Endothelial cell of umbilical vein (primary cell): ENCODE results near the gene ATP5MG. TPM values are rescaled to one million over a fixed set of nuclear protein-coding genes. Genes with fewer than 3 reads are reported as not detected.
A peak's percentile ranks its signal among the peaks of the same experiment; 100 is the strongest.

Experiments used
- BruUV-seq: library from RNA; stranded (reverse); fragments of 400-500 nt; replicated peaks from 2 replicates; lab custom pipeline; 2021; lab: Mats Ljungman, UMichigan
- CTCF ChIA-PET: fragments of 300-600, 350-600 bp; sonication (Branson Sonifier 250); formaldehyde crosslinking; loops from one replicate; lab custom pipeline; 2021; ENCODE audit warnings: antibody characterized with exemption, inconsistent platforms; lab: Charles Lee
- POLR2A ChIA-PET: fragments of 300-600, 350-600 bp; sonication (Branson Sonifier 250); formaldehyde crosslinking; loops from one replicate; lab custom pipeline; 2021; ENCODE audit warnings: antibody characterized with exemption, inconsistent platforms; lab: Charles Lee
- DNase-seq: peaks from one replicate; pipeline ENCODE4 v3.0.0-alpha.2; 2011; ENCODE audit warnings: low read depth, low spot score
- FAIRE-seq: peaks from 2 replicates; lab custom pipeline; 2011; peaks lifted over from hg19 to GRCh38; lab: Jason Lieb, UNC
- H2AFZ ChIP-seq: 2 replicates; pipeline ENCODE4 v1.6.0; 2012; ENCODE audit warnings: low read depth, low read length, control low read depth, inconsistent platforms
- H3K27ac ChIP-seq: 2 replicates; pipeline ENCODE4 v1.5.1; 2011; ENCODE audit warnings: low read depth, mild to moderate bottlenecking, control low read depth, low read length, moderate library complexity; ENCODE audit not compliant: insufficient read depth
- H3K27me3 ChIP-seq, 2 experiments: 2 replicates each; pipeline versions ENCODE4 v1.6.0 to v1.6.1; 2011; ENCODE audit warnings: low read length in 2 of 2, mixed read lengths in 1 of 2; ENCODE audit not compliant: control insufficient read depth in 2 of 2, insufficient read depth in 2 of 2
- H3K36me3 ChIP-seq, 2 experiments: 2 replicates in 1 of 2; 3 replicates in 1 of 2; pipeline ENCODE4 v1.5.1; 2011; ENCODE audit warnings: low read length in 2 of 2, mild to moderate bottlenecking in 1 of 2, moderate library complexity in 1 of 2; ENCODE audit not compliant: control insufficient read depth in 2 of 2, insufficient read depth in 2 of 2; ENCODE audit errors: extremely low read depth in 1 of 2
- H3K4me1 ChIP-seq: 3 replicates; pipeline ENCODE4 v1.5.1; 2011; ENCODE audit warnings: mild to moderate bottlenecking, low read length; ENCODE audit not compliant: control insufficient read depth, insufficient read depth; ENCODE audit errors: extremely low read depth
- H3K4me2 ChIP-seq: 2 replicates; pipeline ENCODE4 v1.6.1; 2011; ENCODE audit warnings: low read length, control low read depth, mixed read lengths; ENCODE audit not compliant: insufficient read depth
- H3K4me3 ChIP-seq, 3 experiments: fragments of 200-600 bp in 1 of 3; sonication (generic), shearing (Covaris generic) in 1 of 3; replicated peaks in 1 of 3; 2 replicates each; pipeline ENCODE4 v1.5.1; 2011 to 2016; ENCODE audit warnings: control low read depth in 3 of 3, low read length in 3 of 3, mild to moderate bottlenecking in 2 of 3, inconsistent platforms in 1 of 3, low read depth in 1 of 3, moderate library complexity in 1 of 3; ENCODE audit not compliant: insufficient read depth in 1 of 3
- H3K79me2 ChIP-seq: 2 replicates; pipeline ENCODE4 v1.6.0; 2012; ENCODE audit warnings: low read length, inconsistent platforms; ENCODE audit not compliant: control insufficient read depth, insufficient read depth
- H3K9ac ChIP-seq: replicated peaks from 2 replicates; pipeline ENCODE3; 2011; ENCODE audit warnings: low read length, control low read depth; ENCODE audit not compliant: insufficient read depth; ENCODE audit errors: extremely low read depth
- H3K9me1 ChIP-seq: replicated peaks from 3 replicates; pipeline ENCODE4 v1.6.0; 2011; ENCODE audit warnings: mild to moderate bottlenecking, low read length; ENCODE audit not compliant: control insufficient read depth, insufficient read depth; ENCODE audit errors: extremely low read depth
- H3K9me3 ChIP-seq: replicated peaks from 2 replicates; pipeline ENCODE4 v1.5.1; 2012; ENCODE audit warnings: low read length, inconsistent platforms; ENCODE audit not compliant: control insufficient read depth, insufficient read depth
- H4K20me1 ChIP-seq: replicated peaks from 2 replicates; pipeline ENCODE3; 2011; ENCODE audit warnings: mild to moderate bottlenecking, low read length; ENCODE audit not compliant: control insufficient read depth, insufficient read depth; ENCODE audit errors: extremely low read depth
- EZH2 ChIP-seq: IDR thresholded peaks from 2 replicates; pipeline ENCODE4 v1.6.1; 2012; ENCODE audit warnings: borderline replicate concordance, low read depth, mild to moderate bottlenecking, moderate library complexity, low read length, inconsistent platforms; ENCODE audit not compliant: severe bottlenecking
- FOS ChIP-seq: IDR thresholded peaks from 2 replicates; pipeline ENCODE4 v1.6.1; 2011; ENCODE audit warnings: mild to moderate bottlenecking, low read length, moderate library complexity, borderline replicate concordance; ENCODE audit not compliant: insufficient read depth
- GATA2 ChIP-seq: IDR thresholded peaks from 2 replicates; pipeline ENCODE4 v1.7.0; 2011; ENCODE audit warnings: low read depth, mild to moderate bottlenecking, moderate library complexity, mixed read lengths, low read length; ENCODE audit not compliant: insufficient read length, insufficient read depth
- JUN ChIP-seq: IDR thresholded peaks from 2 replicates; pipeline ENCODE4 v1.6.1; 2011; ENCODE audit warnings: borderline replicate concordance, low read depth; ENCODE audit not compliant: insufficient read length, insufficient read depth
- MYC ChIP-seq: IDR thresholded peaks from one replicate; pipeline ENCODE4 v1.6.1; 2011; ENCODE audit warnings: mild to moderate bottlenecking, low read depth, low read length
- POLR2A ChIP-seq: IDR thresholded peaks from 2 replicates; pipeline ENCODE4 v1.6.1; 2012; ENCODE audit warnings: low read depth, mild to moderate bottlenecking, control low read depth, low read length
- POLR2AphosphoS5 ChIP-seq: IDR thresholded peaks from 2 replicates; pipeline ENCODE4 v1.6.1; 2012; ENCODE audit warnings: low read depth, mild to moderate bottlenecking, control low read depth, low read length, moderate library complexity; ENCODE audit not compliant: insufficient read depth
- dilution Hi-C: fragments of 300-500 bp; cut with MboI; formaldehyde crosslinking; loops from one replicate; pipeline ENCODE4 v1.15.0; 2019; ENCODE audit warnings: low sequenced_read_pairs; ENCODE audit not compliant: extremely low pct_ligation_motif_present
- intact Hi-C: fragments of 100-400 bp; cut with micrococcal nuclease; formaldehyde crosslinking; loops from one replicate; pipeline ENCODE4 v1.10.0; 2022
- polyA plus RNA-seq, 4 experiments: library from polyadenylated mRNA; depleted of rRNA in 3 of 4; stranded (reverse) in 3 of 4; unstranded in 1 of 4; fragments of >200 nt; gene quantifications; 2 replicates each; pipeline versions ENCODE4 v1.2.1 to v1.2.3, GENCODE V29; 2011 to 2012; ENCODE audit warnings: missing spikeins in 1 of 4
- total RNA-seq: library from RNA; stranded (reverse); gene quantifications from 2 replicates; pipeline ENCODE4 v1.2.3, GENCODE V29; 2021
- TF ChIP-seq, protein P1 (sequence below), 2 donors: IDR thresholded peaks; 1 replicate in 1 of 2; 2 replicates in 1 of 2; pipeline ENCODE4 v1.5.1; 2011; ENCODE audit warnings: low read length in 2 of 2, mild to moderate bottlenecking in 2 of 2, moderate library complexity in 2 of 2, control low read depth in 1 of 2, inconsistent platforms in 1 of 2, low read depth in 1 of 2; ENCODE audit not compliant: insufficient read depth in 1 of 2; ENCODE audit errors: extremely low read depth in 1 of 2
- TF ChIP-seq, protein P2 (sequence below): IDR thresholded peaks from 2 replicates; pipeline ENCODE4 v1.6.1; 2011; ENCODE audit not compliant: insufficient read depth, insufficient read length

Gene ATP5MG
- total and polyA plus RNA-seq, 2 donors (not counting 3 experiments of a cell fraction or from before 2014, with no cell fraction given), result 211 to 439 TPM

DNA sequence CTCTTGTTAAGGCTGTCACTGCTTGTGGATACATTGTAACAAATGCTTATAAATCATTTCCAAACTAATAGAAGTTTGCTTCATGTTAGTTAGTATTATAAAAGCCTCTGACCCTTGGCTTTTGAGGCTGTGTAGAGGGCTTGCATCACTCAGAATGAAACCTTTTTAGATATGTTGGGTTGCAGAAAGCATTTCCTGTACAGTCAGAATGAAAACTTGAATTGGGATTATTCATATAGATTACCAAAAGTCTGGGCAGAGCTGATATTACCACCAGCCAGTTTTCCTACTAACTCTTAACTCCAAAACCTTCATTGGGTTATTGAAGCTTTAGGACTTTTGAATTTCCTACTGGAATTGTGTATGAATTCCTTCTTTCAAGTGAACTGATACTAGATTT, 46.9 kb downstream of the ATP5MG start:
- DNase-seq (peak; percentile 10), FAIRE-seq (no peak)
- Histone ChIP-seq H3K4me3 (no peak overlapping the region), H3K27me3 (no peaks in the 10 kb centered on the region), H3K4me2 (no peak overlapping the region), H3K36me3 (no peaks in the 10 kb centered on the region), H2AFZ (no peak overlapping the region), H3K79me2 (peaks cover 79% of the 10 kb centered on the region), H3K9ac (no peak overlapping the region), H3K27ac (no peak overlapping the region), H3K9me3 (no peaks in the 10 kb centered on the region), H3K4me1 (peaks cover 4% of the 10 kb centered on the region), H3K9me1 (no peaks in the 10 kb centered on the region), H4K20me1 (peaks cover 20% of the 10 kb centered on the region)
- intact Hi-C loops (no loop called here), dilution Hi-C loops (no loop called here)
- POLR2A ChIA-PET, result no interaction called here
- TF ChIP-seq GATA2 (no peak), FOS (peak; percentile 21)
- TF ChIP-seq, protein P1, sequence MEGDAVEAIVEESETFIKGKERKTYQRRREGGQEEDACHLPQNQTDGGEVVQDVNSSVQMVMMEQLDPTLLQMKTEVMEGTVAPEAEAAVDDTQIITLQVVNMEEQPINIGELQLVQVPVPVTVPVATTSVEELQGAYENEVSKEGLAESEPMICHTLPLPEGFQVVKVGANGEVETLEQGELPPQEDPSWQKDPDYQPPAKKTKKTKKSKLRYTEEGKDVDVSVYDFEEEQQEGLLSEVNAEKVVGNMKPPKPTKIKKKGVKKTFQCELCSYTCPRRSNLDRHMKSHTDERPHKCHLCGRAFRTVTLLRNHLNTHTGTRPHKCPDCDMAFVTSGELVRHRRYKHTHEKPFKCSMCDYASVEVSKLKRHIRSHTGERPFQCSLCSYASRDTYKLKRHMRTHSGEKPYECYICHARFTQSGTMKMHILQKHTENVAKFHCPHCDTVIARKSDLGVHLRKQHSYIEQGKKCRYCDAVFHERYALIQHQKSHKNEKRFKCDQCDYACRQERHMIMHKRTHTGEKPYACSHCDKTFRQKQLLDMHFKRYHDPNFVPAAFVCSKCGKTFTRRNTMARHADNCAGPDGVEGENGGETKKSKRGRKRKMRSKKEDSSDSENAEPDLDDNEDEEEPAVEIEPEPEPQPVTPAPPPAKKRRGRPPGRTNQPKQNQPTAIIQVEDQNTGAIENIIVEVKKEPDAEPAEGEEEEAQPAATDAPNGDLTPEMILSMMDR (IDR thresholded peaks at IDR 0.05; ENCODE audit: extremely low read depth in 1 of 2, insufficient read depth in 1 of 2, low read depth in 1 of 2, low read length in 2 of 2), result no peak
- BruUV-seq, result no TSS peak
- CTCF ChIA-PET, result interaction anchor here (0.8 to 1.8 kb wide), 5 partner anchors 9 to 153 kb away, joined by 3 to 8 read pairs (median 4); no protein-coding TSS in a partner anchor

DNA sequence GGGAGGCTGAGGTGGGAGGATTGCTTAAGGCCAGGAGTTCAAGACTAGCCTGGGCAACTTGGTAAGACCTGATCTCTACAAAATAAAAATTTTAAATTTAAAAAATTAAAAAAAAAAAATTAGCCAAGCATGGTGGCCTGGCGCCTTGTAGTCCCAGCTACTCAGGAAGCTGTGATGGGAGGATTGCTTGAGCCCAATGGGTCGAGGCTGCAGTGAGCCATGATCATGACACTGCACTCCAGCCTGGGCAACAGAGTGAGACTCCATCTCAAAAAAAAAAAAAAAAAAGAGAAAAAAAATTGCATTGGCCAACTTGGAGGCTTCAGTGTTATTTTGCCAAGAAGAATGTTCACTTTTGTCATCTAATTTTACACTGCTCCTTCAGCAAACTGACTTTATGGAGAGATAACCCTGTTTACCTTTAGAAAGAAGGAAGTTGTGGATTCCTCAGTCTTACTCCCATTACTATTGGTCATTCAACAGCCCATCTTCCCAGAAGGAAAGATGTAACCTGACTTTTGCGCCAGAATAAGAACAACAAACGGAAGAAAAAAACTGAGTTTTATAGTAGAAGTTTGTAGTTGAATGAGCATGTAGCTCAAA, 48.0 kb downstream of the ATP5MG start:
- no peak overlapping the region for H2AFZ ChIP-seq
- no peaks in the 10 kb centered on the region for H3K36me3 ChIP-seq
- peaks cover 78% of the 10 kb centered on the region for H3K79me2 ChIP-seq
- no peak overlapping the region for H3K27ac ChIP-seq
- POLR2A ChIA-PET, result no interaction called here
- CTCF ChIA-PET, result interaction anchor here (1.2 kb wide), 1 partner anchor 19 kb away, joined by 3 read pairs; no protein-coding TSS in a partner anchor
- H3K4me1 ChIP-seq, result peaks cover 4% of the 10 kb centered on the region
- no peak overlapping the region for H3K4me2 ChIP-seq
- intact Hi-C loops (no loop called here), dilution Hi-C loops (no loop called here)
- no peaks in the 10 kb centered on the region for H3K27me3 ChIP-seq
- H3K9me3 ChIP-seq, result no peaks in the 10 kb centered on the region
- H4K20me1 ChIP-seq, result peaks cover 12% of the 10 kb centered on the region
- no peak overlapping the region for H3K4me3 ChIP-seq
- no peak for TF ChIP-seq JUN
- TF ChIP-seq, protein P2, sequence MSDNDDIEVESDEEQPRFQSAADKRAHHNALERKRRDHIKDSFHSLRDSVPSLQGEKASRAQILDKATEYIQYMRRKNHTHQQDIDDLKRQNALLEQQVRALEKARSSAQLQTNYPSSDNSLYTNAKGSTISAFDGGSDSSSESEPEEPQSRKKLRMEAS, result no peak
- no peak for TF ChIP-seq GATA2
- TF ChIP-seq FOS, result no peak
- TF ChIP-seq POLR2A, result no peak
- no peak for TF ChIP-seq POLR2AphosphoS5
- no peak for TF ChIP-seq EZH2
- TF ChIP-seq, protein P1 (IDR thresholded peaks at IDR 0.05; ENCODE audit: extremely low read depth in 1 of 2, insufficient read depth in 1 of 2, low read depth in 1 of 2, low read length in 2 of 2), result no peak
- no peak for TF ChIP-seq MYC
- DNase-seq (no peak), FAIRE-seq (peak; percentile 4)
- no TSS peak for BruUV-seq
- no peak overlapping the region for H3K9ac ChIP-seq
- H3K9me1 ChIP-seq, result no peaks in the 10 kb centered on the region
